Kidney (tissue), 14 donors: Measurements from ENCODE around the gene VASH2. TPM values are rescaled to one million over a fixed set of nuclear protein-coding genes. Genes with fewer than 3 reads are reported as not detected.

Experiments used
- DNase-seq, 5 donors: peaks; one replicate each; pipeline ENCODE4 v3.0.0-alpha.2; 2013 to 2020
- FAIRE-seq: peaks from 2 replicates; lab custom pipeline; 2012; peaks lifted over from hg19 to GRCh38; lab: Jason Lieb, UNC
- H3K27ac ChIP-seq, 2 donors: one replicate each; pipeline ENCODE4 v1.7.0; 2013; ENCODE audit warnings: low read depth in 2 of 2, low read length in 2 of 2, inconsistent platforms in 1 of 2
- H3K27me3 ChIP-seq: one replicate; pipeline ENCODE4 v1.7.1; 2013; ENCODE audit warnings: low read length, inconsistent platforms; ENCODE audit not compliant: control insufficient read depth, insufficient read depth
- H3K36me3 ChIP-seq, 3 donors: one replicate each; pipeline versions ENCODE4 v1.7.0 to v1.7.1; 2013; ENCODE audit warnings: low read length in 3 of 3, control low read depth in 1 of 3, inconsistent platforms in 1 of 3; ENCODE audit not compliant: insufficient read depth in 3 of 3, control insufficient read depth in 2 of 3
- H3K4me1 ChIP-seq, 3 donors: one replicate each; pipeline versions ENCODE4 v1.7.0 to v1.7.1; 2013; ENCODE audit warnings: low read length in 3 of 3, inconsistent platforms in 1 of 3, low read depth in 1 of 3; ENCODE audit not compliant: control insufficient read depth in 2 of 3, insufficient read depth in 2 of 3
- H3K4me3 ChIP-seq, 3 donors: one replicate each; pipeline versions ENCODE4 v1.7.0 to v1.8.1; 2013; ENCODE audit warnings: low read length in 3 of 3, control low read depth in 1 of 3, inconsistent platforms in 1 of 3
- H3K9ac ChIP-seq, 3 donors: one replicate each; pipeline versions ENCODE4 v1.7.0 to v1.7.1; 2013; ENCODE audit warnings: low read length in 3 of 3, control low read depth in 1 of 3, inconsistent platforms in 1 of 3
- H3K9me3 ChIP-seq, 3 donors: one replicate each; pipeline versions ENCODE4 v1.7.0 to v1.7.1; 2013; ENCODE audit warnings: low read length in 3 of 3, control low read depth in 1 of 3, inconsistent platforms in 1 of 3; ENCODE audit not compliant: control insufficient read depth in 2 of 3, insufficient read depth in 1 of 3
- CTCF ChIP-seq: IDR thresholded peaks from 3 replicates; pipeline ENCODE4 v1.5.1; 2012; ENCODE audit warnings: mild to moderate bottlenecking, moderate library complexity, borderline replicate concordance; ENCODE audit not compliant: insufficient read depth; ENCODE audit errors: extremely low read depth
- intact Hi-C: fragments of 100-400 bp; cut with DNase I; formaldehyde crosslinking; loops from one replicate; pipeline ENCODE4 v1.11.1; 2022
- polyA plus RNA-seq: library from polyadenylated mRNA; stranded (reverse); fragments of 350-450 nt; fragmentation: Illumina TruSeq; extraction: RNeasy Lipid Tissue Mini Kit (QIAGEN cat#74804); gene quantifications from one replicate; pipeline ENCODE4 v1.2.3, GENCODE V29; 2014; ENCODE audit warnings: low read depth, low replicate concordance; ENCODE audit not compliant: insufficient read depth
- total RNA-seq: library from RNA; stranded (reverse); fragmentation: NEBNext Ultra II Directional; extraction: Animal tissue kit (Norgen Biotek cat#: 25700); gene quantifications from one replicate; pipeline ENCODE4 v1.2.1, GENCODE V29; 2021
- donor health status: control.
- donor health status: control.
- donor health status: control.
- donor health status: control.
- donor health status: control.
- donor health status: DM: yes; HTN: yes; CAD: no.
- donor health status: Normal renal cell carcinoma (clear cell type).

VASH2 gene
- total and polyA plus RNA-seq, 2 donors from 2014 or later: 0.57 TPM; not detected in 1

- no peak overlapping the region for H3K27ac ChIP-seq
- intact Hi-C loops: no loop called here
These were observed 31.4 kb downstream of the VASH2 start for GRCh38 chr1:212981571-212982328.

GRCh38 chr1:212982430-212983152 is 32.2 kb downstream of the VASH2 start:
- intact Hi-C loops: no loop called here

More at GRCh38 chr1:212981571-212982328, 31.4 kb downstream of the VASH2 start:
- Histone ChIP-seq H3K4me1 (peaks cover 0 to 3% (median 0%) of the 10 kb centered on the region in 3 donors), H3K9me3 (no peaks in the 10 kb centered on the region), H3K4me3 (no peak overlapping the region), H3K36me3 (no peaks in the 10 kb centered on the region), H3K27me3 (no peaks in the 10 kb centered on the region), H3K9ac (no peak overlapping the region)
- no peak for TF ChIP-seq CTCF
- FAIRE-seq: no peak
- DNase-seq: peak in 1 of 5 donors; percentile 14

GRCh38 chr1:212983482-212983881 is 33.1 kb downstream of the VASH2 start:
- H3K9ac ChIP-seq: no peak overlapping the region
- DNase-seq: no peak
- H3K4me3 ChIP-seq: no peak overlapping the region
- H3K27ac ChIP-seq: no peak overlapping the region
- intact Hi-C loops: no loop called here
- TF ChIP-seq CTCF: no peak
- no peaks in the 10 kb centered on the region for H3K36me3 ChIP-seq
- H3K9me3 ChIP-seq: no peaks in the 10 kb centered on the region
- no peaks in the 10 kb centered on the region for H3K27me3 ChIP-seq
- no peak for FAIRE-seq
- H3K4me1 ChIP-seq: peaks cover 0 to 5% (median 3%) of the 10 kb centered on the region in 3 donors

More at GRCh38 chr1:212982430-212983152, 32.2 kb downstream of the VASH2 start:
- FAIRE-seq (no peak), DNase-seq (no peak)
- no peaks in the 10 kb centered on the region for H3K36me3 ChIP-seq
- H3K4me1 ChIP-seq: peaks cover 0 to 3% (median 0%) of the 10 kb centered on the region in 3 donors
- H3K9me3 ChIP-seq: no peaks in the 10 kb centered on the region
- no peak overlapping the region for H3K27ac ChIP-seq
- H3K9ac ChIP-seq: no peak overlapping the region
- no peaks in the 10 kb centered on the region for H3K27me3 ChIP-seq
- no peak overlapping the region for H3K4me3 ChIP-seq
- TF ChIP-seq CTCF: no peak
